Keratinocyte (primary cell): ENCODE results near the gene ZNF154. TPM values are rescaled to one million over a fixed set of nuclear protein-coding genes. Genes with fewer than 3 reads are reported as not detected.

ENCODE experiments used
- DNase-seq: peaks from one replicate; pipeline ENCODE4 v3.0.0-alpha.2; 2011; ENCODE audit warnings: low read depth, missing footprints, low spot score
- FAIRE-seq: peaks from 2 replicates; lab custom pipeline; 2011; peaks lifted over from hg19 to GRCh38; lab: Jason Lieb, UNC
- H2AFZ ChIP-seq: 2 replicates; pipeline ENCODE4 v1.6.0; 2012; ENCODE audit warnings: low read length, control low read depth, inconsistent platforms; ENCODE audit not compliant: control insufficient read depth
- H3K27ac ChIP-seq: 2 replicates; pipeline ENCODE4 v1.5.1; 2011; ENCODE audit warnings: low read length; ENCODE audit not compliant: control insufficient read depth, insufficient read depth
- H3K27me3 ChIP-seq: 3 replicates; pipeline ENCODE4 v1.6.0; 2011; ENCODE audit warnings: low read length; ENCODE audit not compliant: control insufficient read depth, insufficient read depth; ENCODE audit errors: extremely low read depth
- H3K36me3 ChIP-seq, 2 experiments: 2 replicates in 1 of 2; 3 replicates in 1 of 2; pipeline ENCODE4 v1.5.1; 2011; ENCODE audit warnings: low read length in 2 of 2, mild to moderate bottlenecking in 1 of 2; ENCODE audit not compliant: control insufficient read depth in 2 of 2, insufficient read depth in 2 of 2; ENCODE audit errors: extremely low read depth in 1 of 2
- H3K4me1 ChIP-seq: 3 replicates; pipeline ENCODE4 v1.5.1; 2011; ENCODE audit warnings: low read length; ENCODE audit not compliant: control insufficient read depth, insufficient read depth; ENCODE audit errors: extremely low read depth
- H3K4me2 ChIP-seq: 3 replicates; pipeline ENCODE4 v1.6.0; 2011; ENCODE audit warnings: low read depth, low read length; ENCODE audit not compliant: control insufficient read depth, insufficient read depth; ENCODE audit errors: extremely low read depth
- H3K4me3 ChIP-seq, 3 experiments: fragments of 200-600 bp in 1 of 3; sonication (generic) in 1 of 3; 2 replicates in 2 of 3; 3 replicates in 1 of 3; pipeline ENCODE4 v1.5.1; 2011 to 2016; ENCODE audit warnings: low read length in 3 of 3, mild to moderate bottlenecking in 3 of 3, control low read depth in 2 of 3, inconsistent platforms in 1 of 3, low read depth in 1 of 3, mixed read lengths in 1 of 3, mixed run types in 1 of 3, moderate library complexity in 1 of 3; ENCODE audit not compliant: control insufficient read depth in 2 of 3, insufficient read depth in 2 of 3; ENCODE audit errors: extremely low read depth in 1 of 3
- H3K79me2 ChIP-seq: 2 replicates; pipeline ENCODE4 v1.6.0; 2012; ENCODE audit warnings: low read length; ENCODE audit not compliant: control insufficient read depth, insufficient read depth
- H3K9ac ChIP-seq: 3 replicates; pipeline ENCODE4 v1.6.0; 2011; ENCODE audit warnings: low read length; ENCODE audit not compliant: control insufficient read depth, insufficient read depth; ENCODE audit errors: extremely low read depth
- H3K9me1 ChIP-seq: 3 replicates; pipeline ENCODE4 v1.6.0; 2011; ENCODE audit warnings: low read length; ENCODE audit not compliant: control insufficient read depth, insufficient read depth; ENCODE audit errors: extremely low read depth
- H3K9me3 ChIP-seq: 2 replicates; pipeline ENCODE4 v1.5.1; 2012; ENCODE audit warnings: low read depth, low read length; ENCODE audit not compliant: control insufficient read depth
- H4K20me1 ChIP-seq: 3 replicates; pipeline ENCODE4 v1.6.0; 2011; ENCODE audit warnings: low read length; ENCODE audit not compliant: control insufficient read depth, insufficient read depth; ENCODE audit errors: extremely low read depth
- CTCF ChIP-seq, 3 experiments: IDR thresholded peaks in 1 of 3; conservative IDR thresholded peaks in 1 of 3; optimal IDR thresholded peaks in 1 of 3; 2 replicates in 2 of 3; 3 replicates in 1 of 3; pipeline versions ENCODE3 to v1.5.1; 2011; ENCODE audit warnings: low read length in 3 of 3, mild to moderate bottlenecking in 3 of 3, moderate library complexity in 2 of 3, control low read depth in 1 of 3, inconsistent platforms in 1 of 3; ENCODE audit not compliant: insufficient read depth in 2 of 3; ENCODE audit errors: extremely low read depth in 1 of 3
- EZH2 ChIP-seq: IDR thresholded peaks from one replicate; pipeline ENCODE4 v1.6.1; 2012; ENCODE audit warnings: inconsistent platforms, mild to moderate bottlenecking, low read length, moderate library complexity
- dilution Hi-C: fragments of 300-500 bp; cut with MboI; formaldehyde crosslinking; loops from one replicate; pipeline ENCODE4 v1.7.0; 2020; ENCODE audit warnings: low sequenced_read_pairs; ENCODE audit not compliant: extremely low pct_ligation_motif_present
- polyA plus RNA-seq, 5 experiments: library from polyadenylated mRNA; depleted of rRNA in 3 of 5; stranded (reverse) in 3 of 5; stranded (forward) in 1 of 5; unstranded in 1 of 5; fragments of >200 nt; gene quantifications; 1 replicate in 1 of 5; 2 replicates in 3 of 5; 3 replicates in 1 of 5; pipeline versions ENCODE4 v1.2.1 to v1.2.3, GENCODE V29; 2011 to 2012; ENCODE audit warnings: missing spikeins in 2 of 5, low read depth in 1 of 5, low replicate concordance in 1 of 5

ZNF154 gene
- polyA plus RNA-seq, 1 donor (not counting 4 experiments of a cell fraction or from before 2014, with no cell fraction given): 2.8 TPM

- H3K4me1 ChIP-seq: no peaks in the 10 kb centered on the region
- H3K27me3 ChIP-seq: no peaks in the 10 kb centered on the region
- H4K20me1 ChIP-seq: no peaks in the 10 kb centered on the region
- FAIRE-seq: no peak
- no peak overlapping the region for H3K27ac ChIP-seq
- no peak overlapping the region for H3K4me2 ChIP-seq
- DNase-seq: no peak
- H2AFZ ChIP-seq: no peak overlapping the region
- no peaks in the 10 kb centered on the region for H3K9me3 ChIP-seq
- H3K79me2 ChIP-seq: peaks cover 10% of the 10 kb centered on the region
- H3K4me3 ChIP-seq: no peak overlapping the region
- H3K9ac ChIP-seq: no peak overlapping the region
- TF ChIP-seq CTCF (optimal IDR thresholded peaks at IDR 0.05 in 1 of 3, IDR thresholded peaks at IDR 0.05 in 1 of 3, conservative IDR thresholded peaks at IDR 0.05 in 1 of 3; ENCODE audit: extremely low read depth in 1 of 3, insufficient read depth in 2 of 3, low read length in 3 of 3): no peak
- no peak for TF ChIP-seq EZH2
- dilution Hi-C loops: no loop called here
- H3K9me1 ChIP-seq: no peaks in the 10 kb centered on the region
- H3K36me3 ChIP-seq: peaks cover 38 to 39% of the 10 kb centered on the region in 2 experiments
These were observed 46.0 kb upstream of the ZNF154 start for GRCh38 chr19:57755031-57755430.

- H3K9me3 ChIP-seq: no peaks in the 10 kb centered on the region
- H3K4me3 ChIP-seq: no peak overlapping the region
- FAIRE-seq (no peak), DNase-seq (no peak)
- H3K27ac ChIP-seq: no peak overlapping the region
- H3K4me1 ChIP-seq: no peaks in the 10 kb centered on the region
- peaks cover 33 to 35% of the 10 kb centered on the region in 2 experiments for H3K36me3 ChIP-seq
- H3K9me1 ChIP-seq: no peaks in the 10 kb centered on the region
- no peak overlapping the region for H3K9ac ChIP-seq
- H2AFZ ChIP-seq: no peak overlapping the region
- TF ChIP-seq EZH2 (no peak), CTCF (optimal IDR thresholded peaks at IDR 0.05 in 1 of 3, IDR thresholded peaks at IDR 0.05 in 1 of 3, conservative IDR thresholded peaks at IDR 0.05 in 1 of 3; ENCODE audit: extremely low read depth in 1 of 3, insufficient read depth in 2 of 3, low read length in 3 of 3) (no peak)
- H3K79me2 ChIP-seq: peaks cover 19% of the 10 kb centered on the region
- no peak overlapping the region for H3K4me2 ChIP-seq
- H3K27me3 ChIP-seq: no peaks in the 10 kb centered on the region
- H4K20me1 ChIP-seq: no peaks in the 10 kb centered on the region
- dilution Hi-C loops: no loop called here
These were observed 45.2 kb upstream of the ZNF154 start for GRCh38 chr19:57754091-57754673.
